Stomach smooth muscle (tissue), 2 donors: Measurements from ENCODE around the gene SHE.
"Not testable (repeated sequence)": the region's sequence is repeated elsewhere in the genome, so short reads cannot be mapped to it uniquely, and the experiment has no call there.

Experiments
- H3K27ac ChIP-seq: one replicate; pipeline ENCODE4 v1.7.0; 2013; ENCODE audit warnings: mild to moderate bottlenecking, low read length, inconsistent platforms
- H3K27me3 ChIP-seq, 2 donors: one replicate each; pipeline ENCODE4 v1.7.0; 2013; ENCODE audit warnings: low read length in 2 of 2; ENCODE audit not compliant: insufficient read depth in 2 of 2, control insufficient read depth in 1 of 2
- H3K36me3 ChIP-seq, 2 donors: one replicate each; pipeline ENCODE4 v1.7.0; 2013; ENCODE audit warnings: low read length in 2 of 2; ENCODE audit not compliant: control insufficient read depth in 2 of 2, insufficient read depth in 2 of 2
- H3K4me1 ChIP-seq: one replicate; pipeline ENCODE4 v1.7.0; 2013; ENCODE audit warnings: low read length; ENCODE audit not compliant: control insufficient read depth, insufficient read depth
- H3K4me3 ChIP-seq, 2 donors: one replicate each; pipeline ENCODE4 v1.7.0; 2013; ENCODE audit warnings: low read length in 2 of 2
- H3K9ac ChIP-seq, 2 donors: one replicate each; pipeline ENCODE4 v1.7.0; 2013; ENCODE audit warnings: low read length in 2 of 2, mild to moderate bottlenecking in 1 of 2
- H3K9me3 ChIP-seq, 2 donors: one replicate each; pipeline ENCODE4 v1.7.0; 2013; ENCODE audit warnings: low read length in 2 of 2; ENCODE audit not compliant: control insufficient read depth in 2 of 2
- donor health status: healthy.
- donor health status: Pancreatic carcinoma.

SHE gene

GRCh38 chr1:154539486-154540483 lies 37.6 kb upstream of the SHE start:
- H3K27ac ChIP-seq = no peak overlapping the region
- H3K9ac ChIP-seq = no peak overlapping the region
- H3K9me3 ChIP-seq = peaks cover 0 to 2% of the 10 kb centered on the region in 2 donors
- H3K4me3 ChIP-seq = no peak overlapping the region
- H3K27me3 ChIP-seq = peaks cover 0 to 12% of the 10 kb centered on the region in 2 donors
- no peaks in the 10 kb centered on the region for H3K36me3 ChIP-seq
- H3K4me1 ChIP-seq = no peaks in the 10 kb centered on the region

GRCh38 chr1:154536570-154536969 lies 34.4 kb upstream of the SHE start:
- Histone ChIP-seq H3K27me3 (peaks cover 0 to 8% of the 10 kb centered on the region in 2 donors), H3K4me3 (no peak overlapping the region), H3K9ac (no peak overlapping the region)

GRCh38 chr1:154533952-154534844 lies 32.0 kb upstream of the SHE start:
- Histone ChIP-seq H3K4me1 (no peaks in the 10 kb centered on the region), H3K9ac (no peak overlapping the region), H3K36me3 (no peaks in the 10 kb centered on the region), H3K27ac (no peak overlapping the region), H3K27me3 (peaks cover 0 to 4% of the 10 kb centered on the region in 2 donors), H3K4me3 (no peak overlapping the region), H3K9me3 (peaks cover 0 to 2% of the 10 kb centered on the region in 2 donors)

More at GRCh38 chr1:154536570-154536969, 34.4 kb upstream of the SHE start:
- H3K4me1 ChIP-seq = no peaks in the 10 kb centered on the region
- H3K36me3 ChIP-seq = no peaks in the 10 kb centered on the region
- H3K9me3 ChIP-seq = peaks cover 0 to 2% of the 10 kb centered on the region in 2 donors
- no peak overlapping the region for H3K27ac ChIP-seq

GRCh38 chr1:154531950-154532349 lies 29.7 kb upstream of the SHE start:
- not testable (repeated sequence) for H3K4me1 ChIP-seq, H3K27ac ChIP-seq, H3K4me3 ChIP-seq, H3K9ac ChIP-seq, H3K9me3 ChIP-seq, H3K27me3 ChIP-seq, H3K36me3 ChIP-seq

- H3K27me3 ChIP-seq = no peaks in the 10 kb centered on the region
- H3K36me3 ChIP-seq = no peaks in the 10 kb centered on the region
- H3K9ac ChIP-seq = no peak overlapping the region
- H3K9me3 ChIP-seq = no peaks in the 10 kb centered on the region
- no peaks in the 10 kb centered on the region for H3K4me1 ChIP-seq
- no peak overlapping the region for H3K27ac ChIP-seq
- H3K4me3 ChIP-seq = no peak overlapping the region
Observed at GRCh38 chr1:154529308-154529707, 27.1 kb upstream of the SHE start.

- Histone ChIP-seq H3K27me3 (peaks cover 0 to 1% of the 10 kb centered on the region in 2 donors), H3K9ac (no peak overlapping the region), H3K4me3 (no peak overlapping the region), H3K27ac (no peak overlapping the region), H3K9me3 (peaks cover 0 to 3% of the 10 kb centered on the region in 2 donors), H3K36me3 (no peaks in the 10 kb centered on the region), H3K4me1 (no peaks in the 10 kb centered on the region)
Observed at GRCh38 chr1:154527192-154527591, 25.0 kb upstream of the SHE start.

GRCh38 chr1:154524881-154525280 lies 22.7 kb upstream of the SHE start:
- H3K9ac ChIP-seq = no peak overlapping the region
- peaks cover 0 to 3% of the 10 kb centered on the region in 2 donors for H3K27me3 ChIP-seq
- H3K36me3 ChIP-seq = no peaks in the 10 kb centered on the region
- no peak overlapping the region for H3K4me3 ChIP-seq
- H3K9me3 ChIP-seq = peaks cover 0 to 3% of the 10 kb centered on the region in 2 donors
- H3K4me1 ChIP-seq = no peaks in the 10 kb centered on the region
- no peak overlapping the region for H3K27ac ChIP-seq

GRCh38 chr1:154521695-154522094 lies 19.5 kb upstream of the SHE start:
- no peaks in the 10 kb centered on the region for H3K4me1 ChIP-seq
- no peak overlapping the region for H3K9ac ChIP-seq
- no peaks in the 10 kb centered on the region for H3K36me3 ChIP-seq
- H3K27ac ChIP-seq = no peak overlapping the region
- peaks cover 0 to 5% of the 10 kb centered on the region in 2 donors for H3K27me3 ChIP-seq
- peaks cover 0 to 3% of the 10 kb centered on the region in 2 donors for H3K9me3 ChIP-seq
- H3K4me3 ChIP-seq = no peak overlapping the region

GRCh38 chr1:154520333-154520732 lies 18.1 kb upstream of the SHE start:
- Histone ChIP-seq H3K4me1 (no peaks in the 10 kb centered on the region), H3K9ac (no peak overlapping the region), H3K9me3 (peaks cover 0 to 3% of the 10 kb centered on the region in 2 donors), H3K27me3 (peaks cover 0 to 5% of the 10 kb centered on the region in 2 donors), H3K4me3 (no peak overlapping the region), H3K27ac (no peak overlapping the region), H3K36me3 (no peaks in the 10 kb centered on the region)

- H3K27me3 ChIP-seq = peaks cover 0 to 5% of the 10 kb centered on the region in 2 donors
- no peaks in the 10 kb centered on the region for H3K36me3 ChIP-seq
- H3K4me3 ChIP-seq = no peak overlapping the region
- no peak overlapping the region for H3K9ac ChIP-seq
- H3K9me3 ChIP-seq = peaks cover 0 to 3% of the 10 kb centered on the region in 2 donors
- no peak overlapping the region for H3K27ac ChIP-seq
- H3K4me1 ChIP-seq = no peaks in the 10 kb centered on the region
Observed at GRCh38 chr1:154519591-154519991, 17.4 kb upstream of the SHE start.
